Coronary artery (tissue), 2 donors: ENCODE data around the gene MFSD12.

ENCODE experiments used
- DNase-seq: peaks from one replicate; pipeline ENCODE4 v3.0.0-alpha.2; 2017; ENCODE audit warnings: low spot score
- H3K27ac ChIP-seq, 2 donors: fragments of 200-600 bp; sonication (generic); one replicate each; pipeline ENCODE4 v1.5.1; 2016 to 2019
- H3K4me3 ChIP-seq: fragments of 200-600 bp; sonication (generic); 2 replicates; pipeline ENCODE4 v1.5.1; 2016; ENCODE audit warnings: mild to moderate bottlenecking, moderate library complexity
- TF ChIP-seq, protein P1 (sequence below): fragments of 200-600 bp; sonication (generic); IDR thresholded peaks from one replicate; pipeline ENCODE4 v1.5.1; 2019; ENCODE audit warnings: antibody characterized with exemption

Gene MFSD12

GRCh38 chr19:3557461-3558248 is at the start of gene MFSD12:
Gene MFSD12, minus strand, starts transcription at chr19:3557586. Its CDS starts 183 bp downstream, at chr19:3557403.
- TF ChIP-seq, protein P1, sequence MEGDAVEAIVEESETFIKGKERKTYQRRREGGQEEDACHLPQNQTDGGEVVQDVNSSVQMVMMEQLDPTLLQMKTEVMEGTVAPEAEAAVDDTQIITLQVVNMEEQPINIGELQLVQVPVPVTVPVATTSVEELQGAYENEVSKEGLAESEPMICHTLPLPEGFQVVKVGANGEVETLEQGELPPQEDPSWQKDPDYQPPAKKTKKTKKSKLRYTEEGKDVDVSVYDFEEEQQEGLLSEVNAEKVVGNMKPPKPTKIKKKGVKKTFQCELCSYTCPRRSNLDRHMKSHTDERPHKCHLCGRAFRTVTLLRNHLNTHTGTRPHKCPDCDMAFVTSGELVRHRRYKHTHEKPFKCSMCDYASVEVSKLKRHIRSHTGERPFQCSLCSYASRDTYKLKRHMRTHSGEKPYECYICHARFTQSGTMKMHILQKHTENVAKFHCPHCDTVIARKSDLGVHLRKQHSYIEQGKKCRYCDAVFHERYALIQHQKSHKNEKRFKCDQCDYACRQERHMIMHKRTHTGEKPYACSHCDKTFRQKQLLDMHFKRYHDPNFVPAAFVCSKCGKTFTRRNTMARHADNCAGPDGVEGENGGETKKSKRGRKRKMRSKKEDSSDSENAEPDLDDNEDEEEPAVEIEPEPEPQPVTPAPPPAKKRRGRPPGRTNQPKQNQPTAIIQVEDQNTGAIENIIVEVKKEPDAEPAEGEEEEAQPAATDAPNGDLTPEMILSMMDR: no peak
- DNase-seq: peak; percentile 93
- peak within 1 kb of the TSS; percentile 56 to 90 for H3K27ac ChIP-seq
- H3K4me3 ChIP-seq: peak within 1 kb of the TSS; percentile 98

- TF ChIP-seq, protein P1: no peak
- Histone ChIP-seq H3K27ac (peak within 1 kb of the TSS; percentile 92 to 96), H3K4me3 (peak within 1 kb of the TSS; percentile 84)
- peak; percentile 92 for DNase-seq
Measured at GRCh38 chr19:3606690-3607289, 49.4 kb upstream of the MFSD12 start, which contains the start of gene TBXA2R. Gene TBXA2R, minus strand, starts transcription at chr19:3606875. Its CDS starts 6,241 bp downstream, at chr19:3600634.

DNA sequence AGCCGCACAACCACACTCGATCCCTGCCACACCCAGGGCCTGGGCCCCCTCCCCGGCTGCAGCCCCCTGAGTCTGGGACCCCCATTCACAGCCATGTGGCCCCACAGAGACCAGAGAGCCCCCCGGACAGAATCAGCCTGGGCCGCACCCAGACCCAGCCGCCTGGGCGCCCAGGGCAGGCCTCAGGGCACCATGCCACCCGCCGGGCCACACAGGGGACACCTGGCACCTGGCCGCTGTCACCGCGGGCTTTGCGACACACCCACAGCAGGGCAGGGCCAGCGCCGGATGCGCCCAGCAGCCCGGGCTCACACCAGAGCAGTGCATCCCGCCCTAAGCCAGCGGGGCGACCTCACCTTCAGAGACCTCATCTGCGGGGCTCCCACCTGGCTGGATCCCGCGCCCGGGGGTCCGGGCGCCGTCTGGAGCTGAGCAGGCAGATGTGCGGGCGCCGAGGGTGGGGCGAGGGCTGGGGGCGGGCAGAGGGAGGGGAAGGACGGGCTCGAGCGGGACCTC is 48.8 kb upstream of the MFSD12 start:
- H3K4me3 ChIP-seq: peak overlapping the region; percentile 84
- DNase-seq: no peak
- H3K27ac ChIP-seq: peak overlapping the region; percentile 92 to 96
- TF ChIP-seq, protein P1: no peak

- TF ChIP-seq, protein P1: no peak
- H3K4me3 ChIP-seq: peak overlapping the region; percentile 84
- peak overlapping the region; percentile 92 to 96 for H3K27ac ChIP-seq
- DNase-seq: no peak
Measured at GRCh38 chr19:3605770-3606169, 48.4 kb upstream of the MFSD12 start.

DNA sequence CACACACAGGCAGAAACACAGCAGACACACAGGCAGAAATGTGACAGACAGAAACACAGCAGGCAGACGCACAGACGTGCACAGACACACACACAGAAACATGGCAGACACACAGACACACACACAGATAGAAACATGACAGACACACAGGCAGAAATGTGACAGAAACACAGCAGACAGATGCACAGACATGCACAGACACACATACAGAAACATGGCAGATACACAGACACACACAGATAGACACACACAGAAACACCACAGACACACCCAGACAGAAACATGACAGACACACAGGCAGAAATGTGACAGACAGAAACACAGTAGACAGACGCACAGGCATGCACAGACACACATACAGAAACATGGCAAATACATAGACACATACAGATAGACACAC is 48.0 kb upstream of the MFSD12 start:
- H3K27ac ChIP-seq: peak overlapping the region; percentile 92 to 96
- TF ChIP-seq, protein P1: no peak
- no peak for DNase-seq
- peak overlapping the region; percentile 84 for H3K4me3 ChIP-seq

DNA sequence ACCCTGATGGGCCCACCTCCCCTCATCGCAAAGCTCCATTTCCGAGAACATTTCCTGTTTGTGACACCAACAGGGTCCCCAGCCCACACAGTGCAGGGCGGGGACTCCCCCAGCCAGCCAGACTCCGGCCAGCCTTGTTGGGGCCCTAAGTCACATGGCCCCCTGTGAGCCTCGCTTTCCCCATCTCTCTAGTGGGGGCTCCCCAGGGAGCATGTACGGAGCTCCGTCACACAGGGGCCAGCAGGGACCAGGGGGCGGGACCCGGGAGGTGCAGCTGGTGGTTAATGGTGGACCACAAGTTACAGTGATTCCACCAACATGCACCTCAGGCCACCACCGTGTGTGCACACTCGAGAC is 47.6 kb upstream of the MFSD12 start:
- TF ChIP-seq, protein P1: no peak
- H3K4me3 ChIP-seq: peak overlapping the region; percentile 84
- peak overlapping the region; percentile 92 to 96 for H3K27ac ChIP-seq
- DNase-seq: no peak
